Karpas-422 (cell line): Measurements from ENCODE around the gene DPM2. TPM values are rescaled to one million over a fixed set of nuclear protein-coding genes. Genes with fewer than 3 reads are reported as not detected.

Source experiments
- DNase-seq: peaks from one replicate; pipeline ENCODE4 v3.0.0-alpha.2; 2015
- H2AFZ ChIP-seq: fragments of 200-600 bp; sonication (generic); 2 replicates; pipeline ENCODE4 v1.6.1; 2014; ENCODE audit warnings: antibody characterized with exemption, low read length, mixed read lengths
- H3K27ac ChIP-seq: fragments of 200-600 bp; sonication (generic); 2 replicates; pipeline ENCODE4 v1.5.1; 2014; ENCODE audit warnings: mild to moderate bottlenecking, low read length, moderate library complexity
- H3K27me3 ChIP-seq: fragments of 200-600 bp; sonication (generic); 2 replicates; pipeline ENCODE4 v1.6.1; 2014; ENCODE audit warnings: low read length, mixed read lengths
- H3K36me3 ChIP-seq: fragments of 200-600 bp; sonication (generic); 2 replicates; pipeline ENCODE4 v1.6.1; 2014; ENCODE audit warnings: low read length, mixed read lengths; ENCODE audit not compliant: insufficient read depth
- H3K4me1 ChIP-seq: fragments of 200-600 bp; sonication (generic); 2 replicates; pipeline ENCODE4 v1.6.1; 2014; ENCODE audit warnings: mild to moderate bottlenecking, low read length, mixed read lengths
- H3K4me2 ChIP-seq: fragments of 200-600 bp; sonication (generic); 2 replicates; pipeline ENCODE4 v1.6.1; 2014; ENCODE audit warnings: low read length, low read depth, mild to moderate bottlenecking; ENCODE audit not compliant: poor library complexity, severe bottlenecking
- H3K4me3 ChIP-seq: fragments of 200-600 bp; sonication (generic); 2 replicates; pipeline ENCODE4 v1.5.1; 2014; ENCODE audit warnings: mild to moderate bottlenecking, antibody characterized with exemption, low read length, mixed read lengths
- H3K79me2 ChIP-seq: fragments of 200-600 bp; sonication (generic); 2 replicates; pipeline ENCODE4 v1.6.1; 2014; ENCODE audit warnings: mild to moderate bottlenecking, low read length, mixed read lengths
- H3K9ac ChIP-seq: fragments of 200-600 bp; sonication (generic); 2 replicates; pipeline ENCODE4 v1.6.0; 2014; ENCODE audit warnings: low read length
- H3K9me2 ChIP-seq: fragments of 200-600 bp; sonication (generic), shearing (Covaris generic); replicated peaks from 2 replicates; pipeline ENCODE4 v1.6.0; 2014; ENCODE audit warnings: mild to moderate bottlenecking, low read length, moderate library complexity; ENCODE audit not compliant: insufficient read depth
- H3K9me3 ChIP-seq: fragments of 300-700, 200-600 bp; sonication (generic); 2 replicates; pipeline ENCODE4 v1.6.1; 2014; ENCODE audit warnings: low read length, mixed read lengths
- H4K20me1 ChIP-seq: fragments of 200-600 bp; sonication (generic); 2 replicates; pipeline ENCODE4 v1.6.1; 2014; ENCODE audit warnings: mild to moderate bottlenecking, antibody characterized with exemption, low read length, low read depth; ENCODE audit not compliant: insufficient read depth
- total RNA-seq: library from RNA; depleted of rRNA; stranded (reverse); fragments of >200 nt; shearing (Covaris generic); gene quantifications from 2 replicates; pipeline ENCODE4 v1.2.3, GENCODE V29; 2014; ENCODE audit warnings: low replicate concordance

DPM2 gene
- total RNA-seq, 1 experiment from 2014 or later, result 34.4 TPM

GRCh38 chr9:127968700-127969383 lies 31.2 kb upstream of the DPM2 start:
- Histone ChIP-seq H3K9me2 (no peaks in the 10 kb centered on the region), H3K36me3 (no peaks in the 10 kb centered on the region), H3K9ac (no peak overlapping the region), H4K20me1 (peaks cover 61% of the 10 kb centered on the region), H3K4me2 (no peak overlapping the region), H2AFZ (no peak overlapping the region), H3K4me1 (peaks cover 63% of the 10 kb centered on the region), H3K9me3 (no peaks in the 10 kb centered on the region), H3K27ac (no peak overlapping the region), H3K79me2 (no peaks in the 10 kb centered on the region), H3K4me3 (no peak overlapping the region), H3K27me3 (no peaks in the 10 kb centered on the region)
- DNase-seq, result no peak

- Histone ChIP-seq H3K9ac (no peak overlapping the region), H3K4me2 (no peak overlapping the region), H3K4me3 (no peak overlapping the region), H3K79me2 (no peaks in the 10 kb centered on the region), H3K9me2 (no peaks in the 10 kb centered on the region), H3K27ac (no peak overlapping the region), H3K27me3 (no peaks in the 10 kb centered on the region), H3K4me1 (peaks cover 63% of the 10 kb centered on the region), H4K20me1 (peaks cover 63% of the 10 kb centered on the region), H3K9me3 (no peaks in the 10 kb centered on the region), H3K36me3 (no peaks in the 10 kb centered on the region), H2AFZ (no peak overlapping the region)
- no peak for DNase-seq
Measured at GRCh38 chr9:127968042-127968441, 30.4 kb upstream of the DPM2 start.

GRCh38 chr9:127967151-127967809 lies 29.6 kb upstream of the DPM2 start:
- Histone ChIP-seq H3K27ac (no peak overlapping the region), H3K79me2 (no peaks in the 10 kb centered on the region), H3K4me3 (no peak overlapping the region), H3K9me2 (no peaks in the 10 kb centered on the region), H3K27me3 (no peaks in the 10 kb centered on the region), H3K4me2 (no peak overlapping the region), H4K20me1 (peaks cover 62% of the 10 kb centered on the region), H2AFZ (no peak overlapping the region), H3K9me3 (no peaks in the 10 kb centered on the region), H3K36me3 (no peaks in the 10 kb centered on the region), H3K9ac (no peak overlapping the region), H3K4me1 (peaks cover 59% of the 10 kb centered on the region)
- no peak for DNase-seq

- H3K79me2 ChIP-seq, result no peaks in the 10 kb centered on the region
Measured at GRCh38 chr9:127966416-127967150, 28.9 kb upstream of the DPM2 start.

GRCh38 chr9:127965953-127966352 lies 28.3 kb upstream of the DPM2 start:
- H3K9ac ChIP-seq, result peak overlapping the region; percentile 45; the same call in 1 of the 2 replicates
- no peaks in the 10 kb centered on the region for H3K9me3 ChIP-seq
- no peak overlapping the region for H3K27ac ChIP-seq
- H3K36me3 ChIP-seq, result no peaks in the 10 kb centered on the region
- H3K9me2 ChIP-seq, result no peaks in the 10 kb centered on the region
- peak overlapping the region; percentile 10 for H3K4me2 ChIP-seq
- no peaks in the 10 kb centered on the region for H3K79me2 ChIP-seq
- no peaks in the 10 kb centered on the region for H3K27me3 ChIP-seq
- H4K20me1 ChIP-seq, result peaks cover 67% of the 10 kb centered on the region
- no peak for DNase-seq
- H3K4me1 ChIP-seq, result peaks cover 46% of the 10 kb centered on the region
- H2AFZ ChIP-seq, result no peak overlapping the region
- no peak overlapping the region for H3K4me3 ChIP-seq

More at GRCh38 chr9:127966416-127967150, 28.9 kb upstream of the DPM2 start:
- Histone ChIP-seq H3K9me2 (no peaks in the 10 kb centered on the region), H3K4me2 (no peak overlapping the region), H3K9me3 (no peaks in the 10 kb centered on the region), H3K27ac (no peak overlapping the region), H2AFZ (no peak overlapping the region), H3K9ac (no peak overlapping the region), H3K4me1 (peaks cover 52% of the 10 kb centered on the region), H3K36me3 (no peaks in the 10 kb centered on the region), H3K4me3 (no peak overlapping the region), H4K20me1 (peaks cover 62% of the 10 kb centered on the region), H3K27me3 (no peaks in the 10 kb centered on the region)
- no peak for DNase-seq

GRCh38 chr9:127963359-127964064 lies 25.9 kb upstream of the DPM2 start:
- Histone ChIP-seq H3K4me3 (no peak overlapping the region), H3K4me2 (peak overlapping the region; percentile 35), H3K4me1 (peaks cover 39% of the 10 kb centered on the region), H3K9me2 (no peaks in the 10 kb centered on the region), H3K36me3 (no peaks in the 10 kb centered on the region), H3K79me2 (no peaks in the 10 kb centered on the region), H4K20me1 (peaks cover 66% of the 10 kb centered on the region), H3K27ac (no peak overlapping the region), H3K27me3 (no peaks in the 10 kb centered on the region), H3K9me3 (no peaks in the 10 kb centered on the region), H3K9ac (0 out of 2 replicates have a peak overlapping the region, but pooled peaks have one; percentile 20), H2AFZ (no peak overlapping the region)
- no peak for DNase-seq

GRCh38 chr9:127963041-127963358 lies 25.3 kb upstream of the DPM2 start:
- no peaks in the 10 kb centered on the region for H3K27me3 ChIP-seq
- H3K36me3 ChIP-seq, result no peaks in the 10 kb centered on the region
- DNase-seq, result no peak
- no peak overlapping the region for H3K27ac ChIP-seq
- H4K20me1 ChIP-seq, result peaks cover 61% of the 10 kb centered on the region
- H2AFZ ChIP-seq, result no peak overlapping the region
- H3K4me1 ChIP-seq, result peaks cover 39% of the 10 kb centered on the region
- no peaks in the 10 kb centered on the region for H3K79me2 ChIP-seq
- H3K9me3 ChIP-seq, result no peaks in the 10 kb centered on the region
- peak overlapping the region; percentile 35 for H3K4me2 ChIP-seq
- H3K9ac ChIP-seq, result 0 out of 2 replicates have a peak overlapping the region, but pooled peaks have one; percentile 20
- H3K9me2 ChIP-seq, result no peaks in the 10 kb centered on the region
- H3K4me3 ChIP-seq, result no peak overlapping the region

GRCh38 chr9:127962278-127962677 lies 24.6 kb upstream of the DPM2 start:
- no peaks in the 10 kb centered on the region for H3K36me3 ChIP-seq
- no peak for DNase-seq
- no peaks in the 10 kb centered on the region for H3K9me2 ChIP-seq
- peaks cover 39% of the 10 kb centered on the region for H3K4me1 ChIP-seq
- no peak overlapping the region for H3K9ac ChIP-seq
- no peaks in the 10 kb centered on the region for H3K27me3 ChIP-seq
- no peak overlapping the region for H3K4me2 ChIP-seq
- H4K20me1 ChIP-seq, result peaks cover 55% of the 10 kb centered on the region
- no peak overlapping the region for H2AFZ ChIP-seq
- no peaks in the 10 kb centered on the region for H3K9me3 ChIP-seq
- no peak overlapping the region for H3K4me3 ChIP-seq
- H3K79me2 ChIP-seq, result no peaks in the 10 kb centered on the region
- no peak overlapping the region for H3K27ac ChIP-seq
